DOHH2 (cell line): ENCODE data around the gene NUDT19.

Experiments used
- H3F3A ChIP-seq: fragments of 200-600 bp; sonication (generic), shearing (Covaris generic); 2 replicates; pipeline ENCODE4 v1.6.0; 2016; ENCODE audit warnings: antibody characterized with exemption, mild to moderate bottlenecking; ENCODE audit not compliant: control insufficient read depth, insufficient read depth
- H3K27ac ChIP-seq: fragments of 200-600 bp; sonication (generic); 2 replicates; pipeline ENCODE4 v1.5.1; 2014; ENCODE audit warnings: low read depth, mild to moderate bottlenecking, low read length, moderate library complexity
- H3K27me3 ChIP-seq: fragments of 200-600 bp; sonication (generic); 2 replicates; pipeline ENCODE4 v1.6.1; 2014; ENCODE audit warnings: mild to moderate bottlenecking, low read length, mixed read lengths; ENCODE audit not compliant: control insufficient read depth
- H3K36me3 ChIP-seq: fragments of 200-600 bp; sonication (generic); 2 replicates; pipeline ENCODE4 v1.6.1; 2014; ENCODE audit warnings: mild to moderate bottlenecking, low read length, moderate library complexity, mixed read lengths; ENCODE audit not compliant: control insufficient read depth
- H3K4me1 ChIP-seq: fragments of 200-600 bp; sonication (generic); 2 replicates; pipeline ENCODE4 v1.6.1; 2014; ENCODE audit warnings: mild to moderate bottlenecking, low read length, mixed read lengths; ENCODE audit not compliant: control insufficient read depth
- H3K4me2 ChIP-seq: fragments of 200-600 bp; sonication (generic); 2 replicates; pipeline ENCODE4 v1.6.0; 2014; ENCODE audit warnings: mild to moderate bottlenecking, low read length, moderate library complexity
- H3K4me3 ChIP-seq: fragments of 200-600 bp; sonication (generic); 2 replicates; pipeline ENCODE4 v1.5.1; 2014; ENCODE audit warnings: mild to moderate bottlenecking, low read length, mixed read lengths
- H3K79me2 ChIP-seq: fragments of 200-600 bp; sonication (generic); 2 replicates; pipeline ENCODE4 v1.6.1; 2014; ENCODE audit warnings: mild to moderate bottlenecking, low read length, mixed read lengths; ENCODE audit not compliant: control insufficient read depth
- H3K9me2 ChIP-seq: fragments of 200-600 bp; sonication (generic); replicated peaks from 2 replicates; pipeline ENCODE4 v1.6.1; 2014; ENCODE audit warnings: mild to moderate bottlenecking, low read length, mixed read lengths; ENCODE audit not compliant: control insufficient read depth
- H3K9me3 ChIP-seq: fragments of 200-600 bp; sonication (generic); 2 replicates; pipeline ENCODE4 v1.6.1; 2014; ENCODE audit warnings: antibody characterized with exemption, low read length, mixed read lengths; ENCODE audit not compliant: control insufficient read depth, insufficient read depth
- H4K20me1 ChIP-seq: fragments of 200-600 bp; sonication (generic); 2 replicates; pipeline ENCODE4 v1.6.0; 2014; ENCODE audit warnings: low read depth, mild to moderate bottlenecking, antibody characterized with exemption, low read length, moderate library complexity; ENCODE audit not compliant: control insufficient read depth, insufficient read depth
- CTCF ChIP-seq: fragments of 200-600 bp; sonication (generic); IDR thresholded peaks from one replicate; pipeline ENCODE4 v1.5.1; 2014; ENCODE audit warnings: antibody characterized with exemption, mild to moderate bottlenecking, low read depth, low read length; ENCODE audit not compliant: poor library complexity, severe bottlenecking
- EZH2phosphoT487 ChIP-seq: fragments of 200-600 bp; sonication (generic); IDR thresholded peaks from 2 replicates; pipeline ENCODE4 v1.6.1; 2017; ENCODE audit warnings: borderline replicate concordance, mild to moderate bottlenecking, antibody characterized with exemption, low read length, moderate library complexity, mixed read lengths

Gene NUDT19

GRCh38 chr19:32673573-32673972 lies 18.0 kb upstream of the NUDT19 start:
- H3F3A ChIP-seq, result no peaks in the 10 kb centered on the region
- H4K20me1 ChIP-seq, result peaks cover 21% of the 10 kb centered on the region
- no peaks in the 10 kb centered on the region for H3K9me2 ChIP-seq
- peaks cover 62% of the 10 kb centered on the region for H3K79me2 ChIP-seq
- H3K4me2 ChIP-seq, result peak overlapping the region; percentile 97
- H3K4me1 ChIP-seq, result peaks cover 23% of the 10 kb centered on the region
- peak overlapping the region; percentile 91 for H3K4me3 ChIP-seq
- H3K27ac ChIP-seq, result no peak overlapping the region
- no peaks in the 10 kb centered on the region for H3K27me3 ChIP-seq
- H3K9me3 ChIP-seq, result no peaks in the 10 kb centered on the region
- H3K36me3 ChIP-seq, result peaks cover 16% of the 10 kb centered on the region; the same call in 1 of the 2 replicates
- TF ChIP-seq EZH2phosphoT487 (no peak), CTCF (no peak)

GRCh38 chr19:32674153-32674930 lies 17.3 kb upstream of the NUDT19 start:
- Histone ChIP-seq H3K27ac (no peak overlapping the region; the same call in 1 of the 2 replicates), H3K9me2 (no peaks in the 10 kb centered on the region), H4K20me1 (peaks cover 19% of the 10 kb centered on the region), H3K79me2 (peaks cover 54% of the 10 kb centered on the region), H3F3A (no peaks in the 10 kb centered on the region), H3K4me1 (peaks cover 23% of the 10 kb centered on the region), H3K36me3 (peaks cover 13% of the 10 kb centered on the region; the same call in 1 of the 2 replicates), H3K9me3 (no peaks in the 10 kb centered on the region), H3K4me3 (peak overlapping the region; percentile 91), H3K27me3 (no peaks in the 10 kb centered on the region), H3K4me2 (peak overlapping the region; percentile 97)
- TF ChIP-seq EZH2phosphoT487, result no peak
- no peak for TF ChIP-seq CTCF

GRCh38 chr19:32674931-32675719 lies 16.5 kb upstream of the NUDT19 start, which contains the start of gene ANKRD27:
ANKRD27 (minus strand) TSS chr19:32675180; CDS start chr19:32659015, 16,165 bp downstream.
- Histone ChIP-seq H3F3A (no peaks in the 10 kb centered on the region), H4K20me1 (peaks cover 17% of the 10 kb centered on the region), H3K79me2 (peaks cover 46% of the 10 kb centered on the region), H3K4me3 (peak within 1 kb of the TSS; percentile 91), H3K4me1 (peaks cover 23% of the 10 kb centered on the region), H3K9me2 (no peaks in the 10 kb centered on the region), H3K36me3 (peaks cover 13% of the 10 kb centered on the region; the same call in 1 of the 2 replicates), H3K4me2 (peak within 1 kb of the TSS; percentile 97), H3K27me3 (no peaks in the 10 kb centered on the region), H3K27ac (no peak within 1 kb of the TSS; the same call in 1 of the 2 replicates), H3K9me3 (no peaks in the 10 kb centered on the region)
- TF ChIP-seq CTCF (no peak), EZH2phosphoT487 (no peak)
